HepG2 (cell line): ENCODE measurements around the gene TBC1D1. TPM values are rescaled to one million over a fixed set of nuclear protein-coding genes. Genes with fewer than 3 reads are reported as not detected.

Source experiments
- AKNA ChIP-seq: sonication (generic); formaldehyde crosslinking; IDR thresholded peaks from 2 replicates; pipeline ENCODE4 v1.4.0; 2020; ENCODE audit warnings: missing genetic modification reagents, borderline replicate concordance
- CEBPG ChIP-seq: IDR thresholded peaks from 2 replicates; pipeline ENCODE4 v1.6.1; 2016
- CREB1 ChIP-seq, 2 experiments: fragments of 450-650 bp in 1 of 2; IDR thresholded peaks; 2 replicates each; pipeline ENCODE4 v1.6.1; 2016 to 2017; ENCODE audit warnings: control low read depth in 1 of 2, mild to moderate bottlenecking in 1 of 2, missing compliant biosample characterization in 1 of 2, missing genetic modification characterization in 1 of 2
- EHMT2 ChIP-seq: fragments of 200-600 bp; sonication (generic); IDR thresholded peaks from 2 replicates; pipeline ENCODE4 v1.7.0; 2017; ENCODE audit warnings: antibody characterized with exemption, low read depth, low read length, borderline replicate concordance
- FOSL1 ChIP-seq: sonication (generic); formaldehyde crosslinking; IDR thresholded peaks from 2 replicates; pipeline ENCODE4 v1.9.0; 2021; ENCODE audit warnings: missing genetic modification reagents, borderline replicate concordance
- HDAC2 ChIP-seq: sonication (generic); formaldehyde crosslinking; IDR thresholded peaks from 2 replicates; pipeline ENCODE4 v1.4.0; 2020; ENCODE audit warnings: missing genetic modification reagents
- MXI1 ChIP-seq: IDR thresholded peaks from 3 replicates; pipeline ENCODE4 v1.6.1; 2012; ENCODE audit warnings: low read depth, low read length, inconsistent platforms, borderline replicate concordance
- NR2F1 ChIP-seq, 2 experiments: fragments of 450-650 bp in 1 of 2; formaldehyde crosslinking in 1 of 2; IDR thresholded peaks; 2 replicates each; pipeline versions ENCODE4 v1.5.0 to v1.6.1; 2016 to 2020; ENCODE audit warnings: mild to moderate bottlenecking in 1 of 2, missing compliant biosample characterization in 1 of 2, missing genetic modification reagents in 1 of 2, moderate library complexity in 1 of 2
- PCBP1 ChIP-seq: fragments of 200-400 bp; formaldehyde crosslinking; IDR thresholded peaks from 2 replicates; pipeline ENCODE4 v1.6.1; 2017; ENCODE audit warnings: mild to moderate bottlenecking, low read depth, low read length, borderline replicate concordance
- RFXAP ChIP-seq: sonication (generic); formaldehyde crosslinking; IDR thresholded peaks from 2 replicates; pipeline ENCODE4 v1.4.0; 2020; ENCODE audit warnings: missing genetic modification reagents, borderline replicate concordance
- RNF219 ChIP-seq: sonication (generic); formaldehyde crosslinking; IDR thresholded peaks from 2 replicates; pipeline ENCODE4 v1.5.0; 2020; ENCODE audit warnings: mild to moderate bottlenecking, missing genetic modification reagents
- SOX6 ChIP-seq, 2 experiments: fragments of 450-650 bp in 1 of 2; sonication (generic) in 1 of 2; formaldehyde crosslinking in 1 of 2; IDR thresholded peaks; 2 replicates each; pipeline versions ENCODE4 v1.4.0 to v1.6.1; 2017 to 2020; ENCODE audit warnings: antibody characterized with exemption in 1 of 2, mild to moderate bottlenecking in 1 of 2, missing genetic modification reagents in 1 of 2
- SP140L ChIP-seq: sonication (generic); formaldehyde crosslinking; IDR thresholded peaks from 2 replicates; pipeline ENCODE4 v1.4.0; 2020; ENCODE audit warnings: missing genetic modification reagents, borderline replicate concordance
- TERF1 ChIP-seq: sonication (generic); formaldehyde crosslinking; IDR thresholded peaks from 2 replicates; pipeline ENCODE4 v1.8.0; 2022; ENCODE audit warnings: mild to moderate bottlenecking, missing genetic modification reagents, moderate library complexity
- ZBTB42 ChIP-seq: sonication (generic); formaldehyde crosslinking; IDR thresholded peaks from 2 replicates; pipeline ENCODE4 v1.5.0; 2020; ENCODE audit warnings: mild to moderate bottlenecking, missing genetic modification reagents
- ZNF296 ChIP-seq: sonication (generic); formaldehyde crosslinking; conservative IDR thresholded peaks from 2 replicates; pipeline ENCODE4 v1.5.0; 2020; ENCODE audit warnings: mild to moderate bottlenecking, missing genetic modification reagents
- ZNF441 ChIP-seq: sonication (generic); formaldehyde crosslinking; IDR thresholded peaks from 2 replicates; pipeline ENCODE4 v1.7.0; 2021; ENCODE audit warnings: missing genetic modification reagents, borderline replicate concordance
- ZNF570 ChIP-seq: sonication (generic); formaldehyde crosslinking; IDR thresholded peaks from 2 replicates; pipeline ENCODE4 v1.4.0; 2020; ENCODE audit warnings: mild to moderate bottlenecking, missing genetic modification reagents, borderline replicate concordance
- ZNF597 ChIP-seq: sonication (generic); formaldehyde crosslinking; IDR thresholded peaks from 2 replicates; pipeline ENCODE4 v1.5.0; 2020; ENCODE audit warnings: missing genetic modification reagents
- polyA plus RNA-seq, 8 experiments: library from polyadenylated mRNA; depleted of rRNA in 3 of 8; stranded (reverse) in 7 of 8; unstranded in 1 of 8; fragments of >200 nt; fragmentation: Illumina TruSeq in 4 of 8; extraction: Trizol in 4 of 8; gene quantifications; 2 replicates each; pipeline versions ENCODE4 v1.2.1 to v1.2.3, GENCODE V29; 2011 to 2016; ENCODE audit warnings: low read depth in 4 of 8, missing spikeins in 1 of 8, mixed read lengths in 1 of 8; ENCODE audit not compliant: insufficient read depth in 1 of 8
- total RNA-seq, 5 experiments: library from RNA; depleted of rRNA; stranded (reverse); fragments of >200 nt; fragmentation: Illumina TruSeq; extraction: Trizol; gene quantifications; 2 replicates each; pipeline ENCODE4 v1.2.3, GENCODE V29; 2016; ENCODE audit warnings: low read depth in 1 of 5

TBC1D1 gene
- total and polyA plus RNA-seq, 2 of the 13 experiments (the other 11 are each of a cell fraction or from before 2014, with no cell fraction given): 37.3 to 62.8 TPM

- TF ChIP-seq RNF219 (no peak), ZNF597 (CRISPR knock-in tag) (no peak), SOX6 (IDR thresholded peaks at IDR 0.05) (no peak), SOX6 (CRISPR knock-in tag; IDR thresholded peaks at IDR 0.05) (no peak; the same call in 1 of the 2 replicates), ZBTB42 (no peak), AKNA (CRISPR knock-in tag) (no peak), SP140L (CRISPR knock-in tag) (no peak), ZNF296 (no peak), NR2F1 (CRISPR knock-in tag; IDR thresholded peaks at IDR 0.05) (no peak), ZNF570 (CRISPR knock-in tag) (no peak), CEBPG (no peak), RFXAP (no peak), EHMT2 (no peak), HDAC2 (0 out of 2 replicates have a peak, but pooled peaks have one; percentile 13), PCBP1 (no peak), MXI1 (no peak), TERF1 (no peak), ZNF441 (CRISPR knock-in tag) (no peak), CREB1 (IDR thresholded peaks at IDR 0.05) (no peak), CREB1 (CRISPR knock-in tag; IDR thresholded peaks at IDR 0.05) (no peak; the same call in 1 of the 2 replicates), FOSL1 (CRISPR knock-in tag) (no peak)
Observed at GRCh38 chr4:37951461-37952352, 60.8 kb downstream of the TBC1D1 start (continued).
